ENCODE measurements around the gene TTC7B. TPM values are rescaled to one million over a fixed set of nuclear protein-coding genes. Genes with fewer than 3 reads are reported as not detected.

The TTC7B gene
- total RNA-seq, 1 donor from 2014 or later, result 46.6 TPM

DNA sequence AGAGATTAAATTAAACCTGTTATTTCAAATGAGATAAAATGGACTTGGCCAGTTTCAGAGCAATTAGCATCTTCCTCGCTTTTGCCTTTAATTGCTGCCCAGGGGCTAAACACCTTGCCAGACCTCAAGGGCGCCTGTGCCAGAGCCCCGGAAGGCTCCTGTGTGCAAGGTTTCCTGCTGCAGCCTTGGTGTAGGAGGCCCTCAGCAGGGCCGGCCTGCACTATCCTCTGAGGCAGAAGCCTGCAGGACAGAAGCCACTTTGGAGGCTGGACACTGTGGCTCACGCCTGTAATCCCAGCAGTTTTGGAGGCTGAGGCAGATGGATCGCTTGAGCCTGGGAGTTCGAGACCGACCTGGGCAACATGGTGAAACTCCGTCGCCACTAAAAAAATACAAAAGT, 269.0 kb downstream of the TTC7B start:
- Mint-ChIP-seq H3K9me3 (ENCODE audit: low read depth) (no peaks in the 10 kb centered on the region), H3K27ac (no peak overlapping the region), H3K36me3 (ENCODE audit: insufficient read depth) (peaks cover 2% of the 10 kb centered on the region), H3K4me1 (ENCODE audit: low read depth) (peaks cover 14% of the 10 kb centered on the region), H3K4me3 (ENCODE audit: low read depth) (no peak overlapping the region), H3K27me3 (no peaks in the 10 kb centered on the region)
- TF ChIP-seq, protein P1, sequence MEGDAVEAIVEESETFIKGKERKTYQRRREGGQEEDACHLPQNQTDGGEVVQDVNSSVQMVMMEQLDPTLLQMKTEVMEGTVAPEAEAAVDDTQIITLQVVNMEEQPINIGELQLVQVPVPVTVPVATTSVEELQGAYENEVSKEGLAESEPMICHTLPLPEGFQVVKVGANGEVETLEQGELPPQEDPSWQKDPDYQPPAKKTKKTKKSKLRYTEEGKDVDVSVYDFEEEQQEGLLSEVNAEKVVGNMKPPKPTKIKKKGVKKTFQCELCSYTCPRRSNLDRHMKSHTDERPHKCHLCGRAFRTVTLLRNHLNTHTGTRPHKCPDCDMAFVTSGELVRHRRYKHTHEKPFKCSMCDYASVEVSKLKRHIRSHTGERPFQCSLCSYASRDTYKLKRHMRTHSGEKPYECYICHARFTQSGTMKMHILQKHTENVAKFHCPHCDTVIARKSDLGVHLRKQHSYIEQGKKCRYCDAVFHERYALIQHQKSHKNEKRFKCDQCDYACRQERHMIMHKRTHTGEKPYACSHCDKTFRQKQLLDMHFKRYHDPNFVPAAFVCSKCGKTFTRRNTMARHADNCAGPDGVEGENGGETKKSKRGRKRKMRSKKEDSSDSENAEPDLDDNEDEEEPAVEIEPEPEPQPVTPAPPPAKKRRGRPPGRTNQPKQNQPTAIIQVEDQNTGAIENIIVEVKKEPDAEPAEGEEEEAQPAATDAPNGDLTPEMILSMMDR (IDR thresholded peaks at IDR 0.05; ENCODE audit: unreplicated experiment), result no peak
- no peak for DNase-seq (ENCODE audit: low spot score, unreplicated experiment)

DNA sequence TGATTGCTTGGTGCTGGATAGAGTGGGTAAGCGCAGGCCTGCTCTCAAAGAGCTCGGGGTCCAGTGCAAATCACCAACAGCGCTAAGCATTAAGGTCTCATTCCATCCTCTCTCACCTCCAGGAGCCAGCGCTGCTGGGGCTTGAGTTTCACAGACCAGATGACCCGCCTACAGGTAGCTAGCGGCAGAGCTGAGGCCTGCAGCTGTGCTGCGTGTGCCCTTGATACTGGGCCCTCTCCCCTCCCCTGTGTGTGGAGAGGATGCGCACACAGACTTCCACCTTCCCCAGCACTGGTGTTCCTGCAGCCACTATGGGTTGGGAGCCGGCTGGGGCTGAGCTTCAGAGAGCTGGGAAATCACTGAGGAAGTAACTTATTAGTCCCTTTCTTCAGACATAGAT, 269.5 kb downstream of the TTC7B start:
- TF ChIP-seq, protein P1 (IDR thresholded peaks at IDR 0.05; ENCODE audit: unreplicated experiment), result no peak
- H3K27me3 Mint-ChIP-seq, result no peaks in the 10 kb centered on the region
- no peak overlapping the region for H3K27ac Mint-ChIP-seq
- no peak overlapping the region for H3K4me3 Mint-ChIP-seq (ENCODE audit: low read depth)
- no peak for DNase-seq (ENCODE audit: low spot score, unreplicated experiment)
- peaks cover 14% of the 10 kb centered on the region for H3K4me1 Mint-ChIP-seq (ENCODE audit: low read depth)
- peaks cover 3% of the 10 kb centered on the region for H3K36me3 Mint-ChIP-seq (ENCODE audit: insufficient read depth)
- no peaks in the 10 kb centered on the region for H3K9me3 Mint-ChIP-seq (ENCODE audit: low read depth)

DNA sequence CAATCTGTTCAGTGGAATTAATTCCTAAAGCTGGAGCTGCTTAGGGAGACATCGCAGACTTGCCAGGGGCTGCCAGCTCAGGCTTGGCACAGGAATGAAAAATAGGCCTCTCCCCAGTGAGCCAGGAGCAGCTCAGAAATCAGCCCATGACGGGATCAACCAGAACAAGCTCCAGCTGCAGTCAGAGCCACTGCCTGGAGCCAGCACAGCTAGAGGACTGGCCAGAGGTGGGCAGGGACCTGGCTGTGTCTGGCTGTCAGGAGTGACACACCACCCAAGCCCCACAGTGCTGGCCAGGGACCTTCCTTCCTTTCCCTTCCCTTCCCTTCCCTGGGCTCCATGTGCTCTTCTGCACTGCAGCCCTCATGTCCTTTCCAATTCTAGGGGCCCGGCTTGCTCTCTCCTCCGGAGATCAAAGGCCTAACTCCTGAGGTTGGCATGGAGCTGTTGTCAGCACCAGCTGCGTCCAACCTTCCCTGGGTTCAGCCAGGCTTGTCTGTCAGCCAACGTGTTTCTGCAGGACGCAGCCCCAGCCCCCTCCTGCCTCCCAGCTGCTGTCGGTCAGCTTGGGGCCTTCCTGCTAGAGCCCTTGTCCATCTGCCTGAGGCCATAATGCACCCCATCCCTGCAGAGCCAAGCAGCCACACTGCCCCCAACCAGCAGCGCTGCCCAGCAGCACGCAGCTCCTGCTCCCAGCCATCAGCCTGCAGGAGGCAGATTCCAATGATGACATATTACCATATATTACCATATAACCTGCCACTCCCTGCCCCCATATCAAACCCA, 270.1 kb downstream of the TTC7B start:
- DNase-seq (ENCODE audit: low spot score, unreplicated experiment), result no peak
- peaks cover 14% of the 10 kb centered on the region for H3K4me1 Mint-ChIP-seq (ENCODE audit: low read depth)
- no peaks in the 10 kb centered on the region for H3K27me3 Mint-ChIP-seq
- peaks cover 3% of the 10 kb centered on the region for H3K36me3 Mint-ChIP-seq (ENCODE audit: insufficient read depth)
- TF ChIP-seq, protein P1 (IDR thresholded peaks at IDR 0.05; ENCODE audit: unreplicated experiment), result no peak
- no peaks in the 10 kb centered on the region for H3K9me3 Mint-ChIP-seq (ENCODE audit: low read depth)
- no peak overlapping the region for H3K27ac Mint-ChIP-seq
- no peak overlapping the region for H3K4me3 Mint-ChIP-seq (ENCODE audit: low read depth)

DNA sequence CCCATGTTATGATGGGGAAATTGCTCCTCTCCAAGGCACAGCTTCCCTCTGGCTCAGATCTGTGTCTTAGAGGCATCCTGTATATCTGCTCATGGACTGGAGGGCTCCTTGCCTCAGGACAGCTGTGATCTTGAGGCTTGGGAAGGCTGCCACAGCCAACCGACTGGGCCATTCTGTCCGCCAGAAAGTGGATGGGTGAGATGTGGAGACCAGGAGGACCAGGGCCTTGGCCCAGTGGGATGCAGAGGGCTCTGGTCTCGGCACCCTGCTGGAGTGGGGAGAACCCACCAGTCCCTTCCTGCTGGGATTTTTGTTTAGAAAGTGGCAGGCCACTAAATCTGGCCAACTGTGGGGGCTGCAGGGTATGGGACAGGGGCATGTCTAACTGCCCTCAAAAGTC, 270.8 kb downstream of the TTC7B start:
- no peaks in the 10 kb centered on the region for H3K9me3 Mint-ChIP-seq (ENCODE audit: low read depth)
- peaks cover 6% of the 10 kb centered on the region for H3K36me3 Mint-ChIP-seq (ENCODE audit: insufficient read depth)

DNA sequence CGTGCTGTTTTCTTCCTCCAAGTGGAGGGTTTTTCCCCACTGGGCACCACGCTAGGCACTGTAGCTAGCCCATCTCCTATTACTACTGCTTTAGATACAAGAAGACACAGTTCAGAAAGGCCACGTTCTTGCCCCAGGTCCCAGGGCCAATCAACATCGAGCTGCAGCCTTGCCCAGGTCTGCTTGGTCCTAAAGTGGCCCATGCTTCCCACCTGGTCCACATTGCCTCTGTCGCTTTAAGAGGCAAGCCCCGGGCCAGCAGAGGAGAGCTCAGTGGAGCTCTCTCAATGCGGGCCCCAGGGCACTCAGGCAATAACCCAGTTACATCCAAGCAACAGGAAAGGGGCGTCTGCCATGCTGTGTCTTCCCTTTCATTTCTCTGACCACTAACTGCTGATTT, 271.3 kb downstream of the TTC7B start:
- no peak for DNase-seq (ENCODE audit: low spot score, unreplicated experiment)
- Mint-ChIP-seq H3K4me3 (ENCODE audit: low read depth) (no peak overlapping the region), H3K4me1 (ENCODE audit: low read depth) (peaks cover 10% of the 10 kb centered on the region), H3K36me3 (ENCODE audit: insufficient read depth) (peaks cover 6% of the 10 kb centered on the region), H3K27me3 (no peaks in the 10 kb centered on the region), H3K27ac (no peak overlapping the region), H3K9me3 (ENCODE audit: low read depth) (no peaks in the 10 kb centered on the region)
- TF ChIP-seq, protein P1 (IDR thresholded peaks at IDR 0.05; ENCODE audit: unreplicated experiment), result no peak

More for the DNA sequence above, 270.8 kb downstream of the TTC7B start:
- Mint-ChIP-seq H3K27me3 (no peaks in the 10 kb centered on the region), H3K27ac (no peak overlapping the region), H3K4me3 (ENCODE audit: low read depth) (no peak overlapping the region), H3K4me1 (ENCODE audit: low read depth) (peaks cover 14% of the 10 kb centered on the region)
- TF ChIP-seq, protein P1 (IDR thresholded peaks at IDR 0.05; ENCODE audit: unreplicated experiment), result no peak
- no peak for DNase-seq (ENCODE audit: low spot score, unreplicated experiment)
